Progenitor cell of endocrine pancreas (in vitro differentiated cells): ENCODE measurements around the gene MFAP5. TPM values are rescaled to one million over a fixed set of nuclear protein-coding genes. Genes with fewer than 3 reads are reported as not detected.

Experiments
- DNase-seq: peaks from one replicate; pipeline ENCODE4 v3.0.0; 2021; ENCODE audit warnings: low spot score; ENCODE audit not compliant: unreplicated experiment
- H3K27ac Mint-ChIP-seq: 2 replicates; pipeline ENCODE4 v1.8.0; 2021; ENCODE audit warnings: mild to moderate bottlenecking, moderate library complexity, mixed read lengths
- H3K27me3 Mint-ChIP-seq: 2 replicates; pipeline ENCODE4 v1.8.0; 2021; ENCODE audit warnings: mixed read lengths
- H3K36me3 Mint-ChIP-seq: 2 replicates; pipeline ENCODE4 v1.8.0; 2022; ENCODE audit warnings: mixed read lengths; ENCODE audit not compliant: insufficient read depth
- H3K4me1 Mint-ChIP-seq: 2 replicates; pipeline ENCODE4 v1.8.0; 2021; ENCODE audit warnings: low read depth, mixed read lengths
- H3K4me3 Mint-ChIP-seq: 2 replicates; pipeline ENCODE4 v1.8.0; 2021; ENCODE audit warnings: low read depth, mild to moderate bottlenecking, moderate library complexity, mixed read lengths
- H3K9me3 Mint-ChIP-seq: 2 replicates; pipeline ENCODE4 v1.8.0; 2021; ENCODE audit warnings: low read depth, mixed read lengths
- total RNA-seq: library from RNA; stranded (reverse); gene quantifications from 2 replicates; pipeline ENCODE4 v1.2.1, GENCODE V29; 2021
- TF ChIP-seq, protein P1 (sequence below): fragments of 200-600 bp; sonication (generic); IDR thresholded peaks from one replicate; pipeline ENCODE4 v1.5.0; 2021; ENCODE audit warnings: antibody characterized with exemption, mild to moderate bottlenecking; ENCODE audit not compliant: unreplicated experiment

The MFAP5 gene
- total RNA-seq, 1 donor from 2014 or later = not detected

DNA sequence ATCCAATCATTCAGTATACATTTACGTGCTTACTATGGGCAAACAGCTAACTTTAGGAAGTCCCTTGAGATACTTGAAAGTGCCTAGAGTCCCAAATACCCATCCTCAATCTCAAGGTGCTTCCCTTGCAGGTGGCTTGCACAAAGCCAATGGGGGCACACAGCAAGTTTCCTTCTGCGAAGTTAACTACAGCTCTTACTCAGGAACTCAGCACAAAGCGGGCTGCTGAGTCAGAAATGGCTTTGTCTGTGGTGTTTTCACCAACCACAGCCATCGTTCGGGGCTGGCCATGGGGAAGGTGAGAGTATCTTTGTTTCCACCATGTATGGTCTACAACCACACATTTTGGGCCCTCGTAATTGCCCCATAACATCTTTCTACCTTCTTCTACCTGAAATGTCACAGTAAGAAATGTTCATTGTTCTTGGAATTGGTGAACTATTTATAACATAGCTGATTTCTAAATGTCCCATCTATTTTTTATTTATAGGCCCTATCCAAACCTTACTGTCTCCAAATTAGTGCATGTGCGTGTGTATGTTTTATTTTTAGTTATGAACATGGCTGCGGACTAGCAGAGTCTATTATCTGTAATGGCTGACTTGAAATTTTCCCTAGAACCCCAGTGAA, 13.9 kb downstream of the MFAP5 start:
- Mint-ChIP-seq H3K9me3 (no peaks in the 10 kb centered on the region), H3K4me1 (peaks cover 3% of the 10 kb centered on the region), H3K27ac (no peak overlapping the region), H3K4me3 (no peak overlapping the region), H3K36me3 (no peaks in the 10 kb centered on the region), H3K27me3 (peaks cover 11% of the 10 kb centered on the region)
- TF ChIP-seq, protein P1, sequence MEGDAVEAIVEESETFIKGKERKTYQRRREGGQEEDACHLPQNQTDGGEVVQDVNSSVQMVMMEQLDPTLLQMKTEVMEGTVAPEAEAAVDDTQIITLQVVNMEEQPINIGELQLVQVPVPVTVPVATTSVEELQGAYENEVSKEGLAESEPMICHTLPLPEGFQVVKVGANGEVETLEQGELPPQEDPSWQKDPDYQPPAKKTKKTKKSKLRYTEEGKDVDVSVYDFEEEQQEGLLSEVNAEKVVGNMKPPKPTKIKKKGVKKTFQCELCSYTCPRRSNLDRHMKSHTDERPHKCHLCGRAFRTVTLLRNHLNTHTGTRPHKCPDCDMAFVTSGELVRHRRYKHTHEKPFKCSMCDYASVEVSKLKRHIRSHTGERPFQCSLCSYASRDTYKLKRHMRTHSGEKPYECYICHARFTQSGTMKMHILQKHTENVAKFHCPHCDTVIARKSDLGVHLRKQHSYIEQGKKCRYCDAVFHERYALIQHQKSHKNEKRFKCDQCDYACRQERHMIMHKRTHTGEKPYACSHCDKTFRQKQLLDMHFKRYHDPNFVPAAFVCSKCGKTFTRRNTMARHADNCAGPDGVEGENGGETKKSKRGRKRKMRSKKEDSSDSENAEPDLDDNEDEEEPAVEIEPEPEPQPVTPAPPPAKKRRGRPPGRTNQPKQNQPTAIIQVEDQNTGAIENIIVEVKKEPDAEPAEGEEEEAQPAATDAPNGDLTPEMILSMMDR = no peak
- no peak for DNase-seq

DNA sequence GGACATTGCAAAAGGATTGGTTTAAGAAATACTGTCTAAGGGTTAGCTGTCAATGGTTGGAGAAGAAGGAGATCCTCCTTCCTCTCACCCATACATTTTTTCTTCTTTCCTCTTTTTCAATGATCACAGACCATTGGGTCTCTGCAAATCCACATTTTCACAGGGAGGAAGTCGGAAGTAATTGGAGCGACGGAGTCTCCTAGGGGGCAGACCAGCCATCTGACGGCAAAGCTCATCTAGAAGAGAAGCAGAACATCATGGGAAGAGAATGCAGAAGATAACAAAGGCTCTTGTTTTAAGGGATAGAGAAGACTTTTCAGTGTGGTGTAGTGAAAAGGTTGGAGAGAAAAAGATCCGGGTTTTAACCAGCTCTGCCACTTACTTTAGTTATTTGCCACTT, 14.7 kb downstream of the MFAP5 start:
- TF ChIP-seq, protein P1 = no peak
- Mint-ChIP-seq H3K9me3 (no peaks in the 10 kb centered on the region), H3K36me3 (no peaks in the 10 kb centered on the region), H3K4me1 (peaks cover 3% of the 10 kb centered on the region), H3K4me3 (no peak overlapping the region), H3K27me3 (peaks cover 11% of the 10 kb centered on the region), H3K27ac (no peak overlapping the region)
- no peak for DNase-seq

DNA sequence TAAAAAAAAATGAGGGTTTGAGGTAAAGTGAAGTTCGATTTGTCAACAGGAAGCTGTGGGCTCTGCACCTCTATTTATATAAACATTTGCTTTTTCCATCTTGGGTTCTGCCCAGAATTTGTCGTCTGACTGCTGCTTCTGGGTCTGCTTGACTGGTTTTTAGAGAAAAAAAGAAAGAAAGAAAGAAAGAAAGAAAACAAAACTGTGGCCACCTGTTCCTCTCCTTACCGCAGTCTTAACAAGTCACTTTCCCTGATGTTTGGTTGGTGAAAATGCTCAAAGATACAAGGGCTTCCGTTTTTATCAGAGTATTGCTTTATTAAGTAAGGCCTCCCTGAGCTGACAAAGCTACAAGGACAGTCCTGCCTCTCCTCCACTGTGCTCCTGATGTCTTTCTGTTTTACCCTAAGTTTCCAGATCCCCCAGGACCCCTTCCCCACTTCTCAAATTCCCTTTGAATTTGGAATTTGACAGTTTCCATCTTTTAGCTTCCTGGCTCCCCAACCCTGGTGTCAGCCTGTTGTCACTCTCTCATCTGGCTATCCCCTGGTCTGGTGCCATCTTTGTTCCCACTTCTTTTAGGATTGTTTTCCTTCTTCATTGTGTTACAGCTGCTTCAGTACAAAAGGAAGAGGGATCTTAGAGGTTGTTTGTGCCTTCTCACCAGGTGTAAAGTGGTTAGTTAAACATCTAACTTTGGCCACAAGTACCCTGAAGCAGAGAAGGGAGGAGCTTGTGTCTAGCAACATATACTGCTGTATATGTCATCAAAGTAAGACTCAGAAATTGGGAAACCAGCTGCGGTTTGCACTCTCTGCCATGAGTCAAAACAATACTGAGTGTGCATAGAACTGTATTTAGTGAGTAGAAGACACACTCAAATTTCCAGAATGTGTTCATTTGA, 18.0 kb downstream of the MFAP5 start:
- Mint-ChIP-seq H3K4me3 (no peak overlapping the region), H3K27ac (no peak overlapping the region), H3K4me1 (peaks cover 3% of the 10 kb centered on the region), H3K27me3 (peaks cover 4% of the 10 kb centered on the region), H3K9me3 (no peaks in the 10 kb centered on the region), H3K36me3 (no peaks in the 10 kb centered on the region)
- TF ChIP-seq, protein P1 = no peak
- no peak for DNase-seq

DNA sequence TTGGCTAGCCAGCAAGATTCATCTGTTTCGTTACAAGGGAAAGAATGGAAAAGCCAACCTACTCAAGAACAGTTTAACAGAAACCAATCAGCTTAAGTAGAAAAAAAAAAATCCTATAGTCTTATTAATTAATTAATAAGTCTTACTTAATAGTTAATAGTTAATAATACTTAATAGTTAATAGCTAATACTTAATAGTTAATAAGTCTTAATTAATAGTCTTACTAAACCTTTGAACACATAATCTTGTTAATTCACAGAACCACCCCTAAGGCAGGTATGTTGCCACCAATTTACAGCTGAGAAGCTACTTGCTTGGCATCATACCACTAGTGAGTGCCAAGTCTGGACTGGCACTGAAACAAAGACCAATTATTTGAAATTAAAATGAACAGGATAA, 19.9 kb downstream of the MFAP5 start:
- peaks cover 12% of the 10 kb centered on the region for H3K27me3 Mint-ChIP-seq
- TF ChIP-seq, protein P1 = no peak
- no peak overlapping the region for H3K27ac Mint-ChIP-seq
- H3K4me3 Mint-ChIP-seq = no peak overlapping the region
- H3K4me1 Mint-ChIP-seq = peaks cover 3% of the 10 kb centered on the region
- no peak for DNase-seq
- H3K9me3 Mint-ChIP-seq = no peaks in the 10 kb centered on the region
- no peaks in the 10 kb centered on the region for H3K36me3 Mint-ChIP-seq

DNA sequence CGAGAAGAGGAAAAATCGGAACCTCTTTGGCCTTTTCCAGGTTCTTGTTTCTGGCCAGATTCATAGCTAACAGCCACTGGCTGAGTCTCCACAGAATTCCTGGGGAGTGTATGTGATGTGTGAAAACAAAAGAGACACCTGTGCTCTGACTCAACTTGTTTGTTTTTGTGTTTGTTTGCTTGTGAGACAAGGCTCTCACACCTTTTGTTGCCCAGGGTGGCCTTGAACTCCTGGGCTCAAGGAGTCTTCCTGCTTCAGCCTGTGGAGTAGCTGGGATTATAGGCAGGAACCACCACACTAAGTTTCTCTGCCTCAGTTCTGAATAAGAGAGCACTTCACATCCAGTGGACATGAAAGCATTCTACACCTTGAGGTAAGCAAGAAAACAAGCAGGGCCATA, 22.7 kb downstream of the MFAP5 start:
- TF ChIP-seq, protein P1 = no peak
- Mint-ChIP-seq H3K4me3 (no peak overlapping the region), H3K27ac (no peak overlapping the region), H3K9me3 (no peaks in the 10 kb centered on the region), H3K36me3 (no peaks in the 10 kb centered on the region), H3K4me1 (peaks cover 12% of the 10 kb centered on the region), H3K27me3 (peaks cover 38% of the 10 kb centered on the region)
- DNase-seq = no peak
